WERI-Rb-1 (cell line): ENCODE data around the gene SASH1.

Source experiments
- DNase-seq: peaks from one replicate; pipeline ENCODE4 v3.0.0-alpha.2; 2020
- H3K27ac ChIP-seq: fragments of 250-450 bp; sonication (Bioruptor Pico); 2 replicates; pipeline ENCODE4 v1.5.1; 2020; ENCODE audit warnings: mild to moderate bottlenecking, moderate library complexity
- H3K27me3 ChIP-seq: fragments of 250-450 bp; sonication (Bioruptor Pico); 2 replicates; pipeline ENCODE4 v1.5.1; 2021; ENCODE audit warnings: mild to moderate bottlenecking, low read depth, moderate library complexity; ENCODE audit not compliant: insufficient read depth, severe bottlenecking
- H3K36me3 ChIP-seq: fragments of 250-450 bp; sonication (Bioruptor Pico); 2 replicates; pipeline ENCODE4 v1.5.1; 2020; ENCODE audit warnings: mild to moderate bottlenecking, moderate library complexity
- H3K4me3 ChIP-seq: 2 replicates; pipeline ENCODE4 v1.5.1; 2011; ENCODE audit warnings: low read depth, mild to moderate bottlenecking, control low read depth, low read length
- H3K9me3 ChIP-seq: fragments of 250-450 bp; sonication (Bioruptor Pico); 2 replicates; pipeline ENCODE4 v1.5.1; 2021; ENCODE audit warnings: mild to moderate bottlenecking, moderate library complexity; ENCODE audit not compliant: severe bottlenecking
- TF ChIP-seq, protein P1 (sequence below): IDR thresholded peaks from 2 replicates; pipeline ENCODE4 v1.5.1; 2011; ENCODE audit warnings: low read depth, mild to moderate bottlenecking, control low read depth, inconsistent platforms, low read length

The SASH1 gene

DNA sequence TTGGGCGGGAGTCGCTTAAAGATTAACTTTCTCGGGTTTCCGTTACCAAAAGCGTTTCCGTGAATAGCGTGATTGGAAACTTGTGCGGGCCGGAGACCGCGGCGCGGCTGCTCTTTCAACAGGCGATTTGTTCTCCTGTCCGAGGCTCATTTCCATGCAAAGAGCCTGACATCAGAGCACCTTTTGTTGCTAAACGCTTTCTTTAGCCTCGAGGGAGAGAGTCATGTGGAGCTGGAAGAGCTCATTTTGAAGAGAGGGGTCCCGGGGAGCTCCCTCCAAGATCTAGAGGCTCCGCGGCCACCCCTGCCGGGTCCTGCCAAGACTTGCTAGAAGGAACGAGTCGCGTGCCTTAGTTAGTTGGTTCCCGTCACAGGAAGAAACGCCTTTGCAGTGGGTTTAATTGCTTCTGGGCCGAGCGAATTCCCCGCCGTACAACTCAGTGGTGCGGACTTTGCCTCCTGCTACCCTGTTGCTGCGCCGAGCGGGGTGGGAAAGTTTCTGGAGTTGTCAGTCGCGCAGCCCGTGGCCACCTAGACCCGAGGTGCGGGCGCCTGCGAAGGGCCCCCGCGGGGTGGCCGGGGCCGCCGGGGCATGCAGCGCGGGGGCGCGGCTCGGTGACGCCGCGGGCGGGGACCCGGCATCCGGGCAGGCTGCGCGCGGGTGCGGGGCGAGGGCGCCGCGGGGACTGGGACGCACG, at the start of gene SASH1:
TSS of gene SASH1 (plus strand) at position 489 of the 697 bp plus-strand sequence. CDS start 230 bp downstream, outside the sequence.
- DNase-seq, result peak; percentile 77
- H3K4me3 ChIP-seq, result peak within 1 kb of the TSS; percentile 74

GRCh38 chr6:148293181-148293995, 49.2 kb upstream of the SASH1 start:
- no peak for DNase-seq
- TF ChIP-seq, protein P1, sequence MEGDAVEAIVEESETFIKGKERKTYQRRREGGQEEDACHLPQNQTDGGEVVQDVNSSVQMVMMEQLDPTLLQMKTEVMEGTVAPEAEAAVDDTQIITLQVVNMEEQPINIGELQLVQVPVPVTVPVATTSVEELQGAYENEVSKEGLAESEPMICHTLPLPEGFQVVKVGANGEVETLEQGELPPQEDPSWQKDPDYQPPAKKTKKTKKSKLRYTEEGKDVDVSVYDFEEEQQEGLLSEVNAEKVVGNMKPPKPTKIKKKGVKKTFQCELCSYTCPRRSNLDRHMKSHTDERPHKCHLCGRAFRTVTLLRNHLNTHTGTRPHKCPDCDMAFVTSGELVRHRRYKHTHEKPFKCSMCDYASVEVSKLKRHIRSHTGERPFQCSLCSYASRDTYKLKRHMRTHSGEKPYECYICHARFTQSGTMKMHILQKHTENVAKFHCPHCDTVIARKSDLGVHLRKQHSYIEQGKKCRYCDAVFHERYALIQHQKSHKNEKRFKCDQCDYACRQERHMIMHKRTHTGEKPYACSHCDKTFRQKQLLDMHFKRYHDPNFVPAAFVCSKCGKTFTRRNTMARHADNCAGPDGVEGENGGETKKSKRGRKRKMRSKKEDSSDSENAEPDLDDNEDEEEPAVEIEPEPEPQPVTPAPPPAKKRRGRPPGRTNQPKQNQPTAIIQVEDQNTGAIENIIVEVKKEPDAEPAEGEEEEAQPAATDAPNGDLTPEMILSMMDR, result no peak
- Histone ChIP-seq H3K36me3 (no peaks in the 10 kb centered on the region), H3K9me3 (peaks cover 3% of the 10 kb centered on the region), H3K4me3 (no peak overlapping the region), H3K27ac (no peak overlapping the region), H3K27me3 (no peaks in the 10 kb centered on the region)

More for the DNA sequence above, at the start of gene SASH1:
- Histone ChIP-seq H3K9me3 (no peaks in the 10 kb centered on the region), H3K36me3 (no peaks in the 10 kb centered on the region), H3K27ac (peak within 1 kb of the TSS; percentile 94), H3K27me3 (no peaks in the 10 kb centered on the region)
- TF ChIP-seq, protein P1, result no peak

- TF ChIP-seq, protein P1, result no peak
- Histone ChIP-seq H3K36me3 (no peaks in the 10 kb centered on the region), H3K27me3 (no peaks in the 10 kb centered on the region), H3K9me3 (peaks cover 3% of the 10 kb centered on the region), H3K27ac (no peak overlapping the region), H3K4me3 (no peak overlapping the region)
- no peak for DNase-seq
These were observed 48.6 kb upstream of the SASH1 start for GRCh38 chr6:148294059-148294458.

GRCh38 chr6:148295261-148295887, 47.3 kb upstream of the SASH1 start:
- H3K4me3 ChIP-seq, result no peak overlapping the region
- TF ChIP-seq, protein P1, result no peak

GRCh38 chr6:148296771-148297170, 45.9 kb upstream of the SASH1 start:
- DNase-seq, result no peak
- TF ChIP-seq, protein P1, result no peak
- no peak overlapping the region for H3K27ac ChIP-seq

More at GRCh38 chr6:148295261-148295887, 47.3 kb upstream of the SASH1 start:
- Histone ChIP-seq H3K27me3 (no peaks in the 10 kb centered on the region), H3K36me3 (no peaks in the 10 kb centered on the region), H3K27ac (no peak overlapping the region), H3K9me3 (no peaks in the 10 kb centered on the region)
- DNase-seq, result no peak

More at GRCh38 chr6:148296771-148297170, 45.9 kb upstream of the SASH1 start:
- H3K36me3 ChIP-seq, result no peaks in the 10 kb centered on the region
- no peak overlapping the region for H3K4me3 ChIP-seq
- H3K9me3 ChIP-seq, result no peaks in the 10 kb centered on the region
- H3K27me3 ChIP-seq, result no peaks in the 10 kb centered on the region
